Caco-2 (cell line): ENCODE measurements around the gene NOP53. TPM values are rescaled to one million over a fixed set of nuclear protein-coding genes. Genes with fewer than 3 reads are reported as not detected.
"Not testable (repeated sequence)": the region's sequence is repeated elsewhere in the genome, so short reads cannot be mapped to it uniquely, and the experiment has no call there.

Source experiments
- BruUV-seq: library from RNA; stranded (reverse); fragments of 400-500 nt; replicated peaks from 2 replicates; lab custom pipeline; 2021; lab: Mats Ljungman, UMichigan
- CTCF ChIA-PET: fragments of 300-600 bp; sonication (Branson Sonifier 250); formaldehyde crosslinking; loops from one replicate; lab custom pipeline; 2022; ENCODE audit warnings: antibody characterized with exemption; lab: Charles Lee
- POLR2A ChIA-PET: fragments of 300-600 bp; sonication (Branson Sonifier 250); formaldehyde crosslinking; loops from one replicate; lab custom pipeline; 2022; ENCODE audit warnings: antibody characterized with exemption; lab: Charles Lee
- DNase-seq, 2 experiments: peaks; one replicate each; pipeline versions ENCODE4 v3.0.0 to v3.0.0-alpha.2; 2020 to 2022
- H3K27me3 ChIP-seq: replicated peaks from 2 replicates; pipeline ENCODE4 v1.6.0; 2011; ENCODE audit warnings: low read length; ENCODE audit not compliant: control insufficient read depth, insufficient read depth
- H3K36me3 ChIP-seq: 2 replicates; pipeline ENCODE4 v1.5.1; 2011; ENCODE audit warnings: low read length; ENCODE audit not compliant: control insufficient read depth, insufficient read depth
- H3K4me1 ChIP-seq: fragments of 250-450 bp; sonication (Bioruptor Pico); 2 replicates; pipeline ENCODE4 v1.5.1; 2020; ENCODE audit warnings: mild to moderate bottlenecking
- H3K4me3 ChIP-seq: 2 replicates; pipeline ENCODE4 v1.5.1; 2011; ENCODE audit warnings: low read depth, mild to moderate bottlenecking, control low read depth, low read length
- H3K9me3 ChIP-seq: fragments of 250-450 bp; sonication (Bioruptor Pico); 2 replicates; pipeline ENCODE4 v1.5.1; 2020; ENCODE audit warnings: mild to moderate bottlenecking, moderate library complexity
- H3K27ac Mint-ChIP-seq: one replicate; pipeline ENCODE4 v1.8.0; 2022; ENCODE audit warnings: mixed read lengths; ENCODE audit not compliant: unreplicated experiment
- H3K27me3 Mint-ChIP-seq: one replicate; pipeline ENCODE4 v1.8.0; 2022; ENCODE audit warnings: mixed read lengths; ENCODE audit not compliant: insufficient read depth, unreplicated experiment
- H3K36me3 Mint-ChIP-seq: one replicate; pipeline ENCODE4 v1.8.0; 2022; ENCODE audit warnings: mild to moderate bottlenecking, mixed read lengths; ENCODE audit not compliant: insufficient read depth, unreplicated experiment
- H3K4me1 Mint-ChIP-seq: one replicate; pipeline ENCODE4 v1.8.0; 2022; ENCODE audit warnings: low read depth, mixed read lengths; ENCODE audit not compliant: unreplicated experiment
- H3K4me3 Mint-ChIP-seq: one replicate; pipeline ENCODE4 v1.8.0; 2022; ENCODE audit warnings: mild to moderate bottlenecking, moderate library complexity, mixed read lengths; ENCODE audit not compliant: unreplicated experiment
- H3K9me3 Mint-ChIP-seq: one replicate; pipeline ENCODE4 v1.8.0; 2022; ENCODE audit warnings: mixed read lengths; ENCODE audit not compliant: unreplicated experiment
- intact Hi-C: fragments of 100-400 bp; cut with micrococcal nuclease; formaldehyde crosslinking; loops from one replicate; pipeline ENCODE4 v1.10.0; 2022; ENCODE audit not compliant: unreplicated experiment
- total RNA-seq: library from RNA; stranded (reverse); gene quantifications from 2 replicates; pipeline ENCODE4 v1.2.3, GENCODE V29; 2022
- TF ChIP-seq, protein P1 (sequence below), 2 experiments: fragments of 200-600 bp in 1 of 2; IDR thresholded peaks; 1 replicate in 1 of 2; 2 replicates in 1 of 2; pipeline versions ENCODE4 v1.5.1 to v1.8.0; 2011 to 2022; ENCODE audit warnings: antibody characterized with exemption in 1 of 2, control low read depth in 1 of 2, inconsistent platforms in 1 of 2, low read depth in 1 of 2, low read length in 1 of 2, mild to moderate bottlenecking in 1 of 2, moderate library complexity in 1 of 2; ENCODE audit not compliant: insufficient read depth in 1 of 2, severe bottlenecking in 1 of 2, unreplicated experiment in 1 of 2

The NOP53 gene
- total RNA-seq, 1 experiment from 2014 or later, result 347 TPM

DNA sequence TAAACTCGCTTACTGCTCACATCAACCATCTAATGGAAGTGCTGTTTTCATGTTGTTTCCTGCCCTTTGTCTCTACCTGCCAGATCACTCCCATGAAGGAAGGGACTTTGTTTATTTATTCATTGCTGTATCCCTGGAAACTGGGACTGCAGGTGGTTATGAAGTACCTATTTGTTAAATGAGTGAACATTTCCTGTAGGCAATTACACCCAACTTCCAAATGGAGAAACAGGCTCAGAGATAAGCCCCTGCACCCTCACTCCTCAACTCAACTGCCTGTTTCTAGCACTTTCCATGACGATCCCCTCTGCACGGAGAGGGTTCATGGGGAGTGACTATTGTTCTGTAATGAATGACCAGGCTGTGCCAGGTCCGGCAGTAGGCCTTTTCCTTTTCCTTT, 31.2 kb downstream of the NOP53 start:
- ChIA-PET POLR2A (interaction anchor here (0.7 kb wide), 1 partner anchor 232 kb away, joined by 3 read pairs; no protein-coding TSS in a partner anchor), CTCF (no interaction called here)
- H3K9me3 Mint-ChIP-seq, result no peaks in the 10 kb centered on the region
- no peaks in the 10 kb centered on the region for H3K27me3 ChIP-seq
- peak overlapping the region; percentile 28 for H3K27ac Mint-ChIP-seq
- H3K4me1 ChIP-seq, result peaks cover 14% of the 10 kb centered on the region
- peaks cover 19% of the 10 kb centered on the region for H3K36me3 Mint-ChIP-seq
- H3K4me3 ChIP-seq, result no peak overlapping the region
- no peaks in the 10 kb centered on the region for H3K9me3 ChIP-seq
- no peak overlapping the region for H3K4me3 Mint-ChIP-seq
- H3K36me3 ChIP-seq, result peaks cover 3% of the 10 kb centered on the region
- TF ChIP-seq, protein P1, sequence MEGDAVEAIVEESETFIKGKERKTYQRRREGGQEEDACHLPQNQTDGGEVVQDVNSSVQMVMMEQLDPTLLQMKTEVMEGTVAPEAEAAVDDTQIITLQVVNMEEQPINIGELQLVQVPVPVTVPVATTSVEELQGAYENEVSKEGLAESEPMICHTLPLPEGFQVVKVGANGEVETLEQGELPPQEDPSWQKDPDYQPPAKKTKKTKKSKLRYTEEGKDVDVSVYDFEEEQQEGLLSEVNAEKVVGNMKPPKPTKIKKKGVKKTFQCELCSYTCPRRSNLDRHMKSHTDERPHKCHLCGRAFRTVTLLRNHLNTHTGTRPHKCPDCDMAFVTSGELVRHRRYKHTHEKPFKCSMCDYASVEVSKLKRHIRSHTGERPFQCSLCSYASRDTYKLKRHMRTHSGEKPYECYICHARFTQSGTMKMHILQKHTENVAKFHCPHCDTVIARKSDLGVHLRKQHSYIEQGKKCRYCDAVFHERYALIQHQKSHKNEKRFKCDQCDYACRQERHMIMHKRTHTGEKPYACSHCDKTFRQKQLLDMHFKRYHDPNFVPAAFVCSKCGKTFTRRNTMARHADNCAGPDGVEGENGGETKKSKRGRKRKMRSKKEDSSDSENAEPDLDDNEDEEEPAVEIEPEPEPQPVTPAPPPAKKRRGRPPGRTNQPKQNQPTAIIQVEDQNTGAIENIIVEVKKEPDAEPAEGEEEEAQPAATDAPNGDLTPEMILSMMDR (IDR thresholded peaks at IDR 0.05; ENCODE audit: insufficient read depth in 1 of 2, low read depth in 1 of 2, low read length in 1 of 2, severe bottlenecking in 1 of 2, unreplicated experiment in 1 of 2), result no peak
- intact Hi-C loops, result no loop called here
- H3K4me1 Mint-ChIP-seq, result peaks cover 18% of the 10 kb centered on the region
- no TSS peak for BruUV-seq
- no peak for DNase-seq
- H3K27me3 Mint-ChIP-seq, result no peaks in the 10 kb centered on the region

DNA sequence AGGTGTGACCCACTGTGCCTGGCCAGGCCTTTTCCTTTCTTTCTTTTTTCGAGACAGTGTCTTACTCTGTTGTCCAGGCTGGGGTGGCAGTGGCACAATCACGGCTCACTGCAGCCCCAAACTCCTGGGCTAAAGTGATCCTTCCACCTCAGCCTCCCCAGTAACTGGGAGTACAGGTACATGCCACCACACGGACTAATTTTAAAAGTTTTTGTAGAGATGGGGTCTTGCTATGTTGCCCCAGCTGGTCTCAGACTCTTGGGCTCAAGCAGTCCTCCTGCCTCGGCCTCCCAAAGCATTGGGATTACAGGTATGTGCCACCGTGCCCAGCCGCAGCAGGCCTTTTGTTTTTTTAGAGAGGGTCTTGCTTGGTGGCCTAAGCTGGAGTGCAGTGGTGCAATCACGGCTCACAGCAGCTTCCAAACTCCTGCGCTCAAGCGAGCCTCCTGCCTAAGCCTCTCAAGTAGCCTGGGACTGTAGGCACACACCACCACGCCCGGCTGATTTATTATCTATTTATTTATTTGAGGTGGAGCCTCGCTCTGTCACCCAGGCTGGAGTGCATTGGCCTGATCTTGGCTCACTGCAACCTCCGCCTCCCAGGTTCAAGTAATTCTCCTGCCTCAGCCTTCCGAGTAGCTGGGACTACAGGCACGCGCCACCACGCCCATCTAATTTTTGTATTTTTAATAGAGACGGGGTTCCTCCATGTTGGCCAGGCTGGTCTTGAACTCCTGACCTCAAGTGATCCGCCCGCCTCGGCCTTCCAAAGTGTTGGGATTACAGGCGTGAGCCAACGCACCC, 32.1 kb downstream of the NOP53 start:
- H3K9me3 Mint-ChIP-seq, H3K36me3 ChIP-seq, intact Hi-C loops, H3K9me3 ChIP-seq, H3K27me3 ChIP-seq, DNase-seq, H3K27me3 Mint-ChIP-seq: not testable (repeated sequence)
- peak overlapping the region; percentile 97 for H3K4me3 ChIP-seq
- Mint-ChIP-seq H3K4me3 (peak overlapping the region; percentile 91), H3K4me1 (peaks cover 20% of the 10 kb centered on the region), H3K36me3 (peaks cover 26% of the 10 kb centered on the region), H3K27ac (peak overlapping the region; percentile 93)
- BruUV-seq, result TSS peak; percentile 68
- peaks cover 14% of the 10 kb centered on the region for H3K4me1 ChIP-seq
- CTCF ChIA-PET, result interaction anchor here (0.6 kb wide), 1 partner anchor 22 kb away, joined by 3 read pairs; no protein-coding TSS in a partner anchor
- POLR2A ChIA-PET, result interaction anchor here (0.7 kb wide), 1 partner anchor 233 kb away, joined by 3 read pairs; no protein-coding TSS in a partner anchor

DNA sequence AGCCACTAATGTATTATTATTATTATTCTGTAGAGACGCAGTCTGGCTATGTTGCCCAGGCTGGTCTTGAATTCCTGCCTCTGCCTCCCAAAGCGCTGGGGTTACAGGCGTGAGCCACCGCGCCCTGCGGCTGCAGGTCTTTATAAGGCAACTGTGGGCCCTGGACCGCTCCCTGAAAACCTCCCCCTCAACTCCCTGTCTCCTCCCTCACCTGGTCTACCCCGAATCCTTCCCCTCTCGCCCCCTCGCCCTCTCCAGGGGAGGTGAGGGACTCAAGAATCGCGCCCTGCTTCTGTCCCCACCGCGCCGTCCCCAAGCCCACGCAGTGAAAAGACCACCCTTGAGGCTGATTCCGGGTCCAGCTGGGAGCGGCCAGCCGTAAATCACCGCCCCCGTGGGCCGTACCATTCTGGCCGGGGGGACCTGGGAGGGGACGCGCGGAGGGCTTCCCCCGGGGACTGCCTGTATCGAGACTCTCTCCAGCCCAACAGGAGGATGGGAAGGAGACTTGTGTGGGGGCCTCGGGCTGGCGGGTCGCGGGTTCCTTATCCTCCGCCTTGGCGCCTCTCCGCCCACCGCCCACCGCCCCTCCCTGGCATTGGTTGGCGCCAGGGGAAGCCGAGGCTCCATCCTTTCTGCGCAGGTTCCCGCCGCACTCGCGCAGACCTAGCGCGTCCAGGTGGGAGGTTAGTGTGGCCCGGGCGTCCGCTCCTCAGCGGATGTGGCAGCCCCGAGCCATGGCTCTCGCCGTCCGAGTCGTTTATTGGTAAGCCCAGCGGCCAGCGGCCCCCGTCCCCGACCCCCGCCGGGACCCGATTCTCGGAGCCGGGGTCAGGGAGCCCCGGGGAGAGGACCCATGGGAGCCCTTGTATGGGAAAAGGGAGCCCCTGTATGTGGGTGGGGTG, 33.0 kb downstream of the NOP53 start, which contains the start of gene SELENOW:
TSS of gene SELENOW (plus strand) at position 655 of the 905 bp plus-strand sequence. CDS start at position 738, 83 bp downstream.
- Histone ChIP-seq H3K36me3 (peaks cover 3% of the 10 kb centered on the region), H3K4me3 (peak within 1 kb of the TSS; percentile 97), H3K27me3 (no peaks in the 10 kb centered on the region), H3K4me1 (peaks cover 14% of the 10 kb centered on the region), H3K9me3 (no peaks in the 10 kb centered on the region)
- peak within 1 kb of the TSS; percentile 93 for H3K27ac Mint-ChIP-seq
- peak; percentile 85 to 88 for DNase-seq
- TF ChIP-seq, protein P1 (IDR thresholded peaks at IDR 0.05; ENCODE audit: insufficient read depth in 1 of 2, low read depth in 1 of 2, low read length in 1 of 2, severe bottlenecking in 1 of 2, unreplicated experiment in 1 of 2), result no peak
- POLR2A ChIA-PET, result no interaction called here
- CTCF ChIA-PET, result no interaction called here
- H3K4me3 Mint-ChIP-seq, result peak within 1 kb of the TSS; percentile 91
- no peaks in the 10 kb centered on the region for H3K9me3 Mint-ChIP-seq
- intact Hi-C loops, result no loop called here
- H3K27me3 Mint-ChIP-seq, result no peaks in the 10 kb centered on the region
- H3K4me1 Mint-ChIP-seq, result peaks cover 20% of the 10 kb centered on the region
- BruUV-seq, result no TSS peak
- peaks cover 32% of the 10 kb centered on the region for H3K36me3 Mint-ChIP-seq
